ENCODE data around the gene MFN1.

MFN1 gene

GRCh38 chr3:179410999-179411398, 63.5 kb downstream of the MFN1 start:
- Histone ChIP-seq H2AFZ (ENCODE audit: low read depth, low read length, severe bottlenecking) (no peak overlapping the region), H3K27me3 (ENCODE audit: low read length) (no peaks in the 10 kb centered on the region), H4K20me1 (ENCODE audit: low read depth, low read length) (no peaks in the 10 kb centered on the region), H3F3A (ENCODE audit: insufficient read depth) (no peaks in the 10 kb centered on the region), H3K36me3 (ENCODE audit: low read length) (no peaks in the 10 kb centered on the region), H3K4me2 (ENCODE audit: low read depth, low read length, poor library complexity, severe bottlenecking) (no peak overlapping the region), H3K9ac (ENCODE audit: low read length) (no peak overlapping the region), H3K79me2 (ENCODE audit: insufficient read depth, low read length) (no peaks in the 10 kb centered on the region), H3K4me3 (ENCODE audit: insufficient read depth, low read length, poor library complexity, severe bottlenecking) (no peak overlapping the region), H3K9me2 (replicated peaks; ENCODE audit: insufficient read depth, low read length) (no peaks in the 10 kb centered on the region), H3K27ac (ENCODE audit: low read depth, low read length) (no peak overlapping the region), H3K9me3 (ENCODE audit: insufficient read depth, low read length) (no peaks in the 10 kb centered on the region)
- TF ChIP-seq CTCF (IDR thresholded peaks at IDR 0.05; ENCODE audit: insufficient read depth, low read length, poor library complexity, severe bottlenecking) (no peak), EZH2phosphoT487 (conservative IDR thresholded peaks at IDR 0.05; ENCODE audit: low read length) (no peak)

GRCh38 chr3:179414804-179415203, 67.3 kb downstream of the MFN1 start:
- H3K4me2 ChIP-seq (ENCODE audit: low read depth, low read length, poor library complexity, severe bottlenecking): no peak overlapping the region
- H3K36me3 ChIP-seq (ENCODE audit: low read length): no peaks in the 10 kb centered on the region

GRCh38 chr3:179415377-179415776, 67.9 kb downstream of the MFN1 start:
- Histone ChIP-seq H3K9ac (ENCODE audit: low read length) (no peak overlapping the region), H4K20me1 (ENCODE audit: low read depth, low read length) (no peaks in the 10 kb centered on the region), H3F3A (ENCODE audit: insufficient read depth) (no peaks in the 10 kb centered on the region), H3K4me2 (ENCODE audit: low read depth, low read length, poor library complexity, severe bottlenecking) (no peak overlapping the region), H3K27me3 (ENCODE audit: low read length) (no peaks in the 10 kb centered on the region), H3K36me3 (ENCODE audit: low read length) (no peaks in the 10 kb centered on the region), H2AFZ (ENCODE audit: low read depth, low read length, severe bottlenecking) (no peak overlapping the region), H3K79me2 (ENCODE audit: insufficient read depth, low read length) (no peaks in the 10 kb centered on the region), H3K9me2 (replicated peaks; ENCODE audit: insufficient read depth, low read length) (no peaks in the 10 kb centered on the region), H3K27ac (ENCODE audit: low read depth, low read length) (no peak overlapping the region), H3K9me3 (ENCODE audit: insufficient read depth, low read length) (no peaks in the 10 kb centered on the region), H3K4me3 (ENCODE audit: insufficient read depth, low read length, poor library complexity, severe bottlenecking) (no peak overlapping the region)
- TF ChIP-seq EZH2phosphoT487 (conservative IDR thresholded peaks at IDR 0.05; ENCODE audit: low read length): no peak
- TF ChIP-seq CTCF (IDR thresholded peaks at IDR 0.05; ENCODE audit: insufficient read depth, low read length, poor library complexity, severe bottlenecking): no peak

More at GRCh38 chr3:179414804-179415203, 67.3 kb downstream of the MFN1 start:
- no peak for TF ChIP-seq EZH2phosphoT487 (conservative IDR thresholded peaks at IDR 0.05; ENCODE audit: low read length)
- TF ChIP-seq CTCF (IDR thresholded peaks at IDR 0.05; ENCODE audit: insufficient read depth, low read length, poor library complexity, severe bottlenecking): no peak
- H3K9me2 ChIP-seq (replicated peaks; ENCODE audit: insufficient read depth, low read length): no peaks in the 10 kb centered on the region
- H3K9me3 ChIP-seq (ENCODE audit: insufficient read depth, low read length): no peaks in the 10 kb centered on the region
- H3K27ac ChIP-seq (ENCODE audit: low read depth, low read length): no peak overlapping the region
- no peak overlapping the region for H3K4me3 ChIP-seq (ENCODE audit: insufficient read depth, low read length, poor library complexity, severe bottlenecking)
- no peaks in the 10 kb centered on the region for H3K79me2 ChIP-seq (ENCODE audit: insufficient read depth, low read length)
- no peak overlapping the region for H2AFZ ChIP-seq (ENCODE audit: low read depth, low read length, severe bottlenecking)
- H3K27me3 ChIP-seq (ENCODE audit: low read length): no peaks in the 10 kb centered on the region
- no peaks in the 10 kb centered on the region for H4K20me1 ChIP-seq (ENCODE audit: low read depth, low read length)
- no peaks in the 10 kb centered on the region for H3F3A ChIP-seq (ENCODE audit: insufficient read depth)
- H3K9ac ChIP-seq (ENCODE audit: low read length): no peak overlapping the region
